Inflammatory macrophage (primary cell): ENCODE results near the gene CAV1.

Source experiments
- DNase-seq, 2 donors: peaks; one replicate each; pipeline ENCODE4 v3.0.0-alpha.2; 2020 to 2022

CAV1 gene

GRCh38 chr7:116505278-116505677, 19.6 kb upstream of the CAV1 start:
- no peak for DNase-seq

DNA sequence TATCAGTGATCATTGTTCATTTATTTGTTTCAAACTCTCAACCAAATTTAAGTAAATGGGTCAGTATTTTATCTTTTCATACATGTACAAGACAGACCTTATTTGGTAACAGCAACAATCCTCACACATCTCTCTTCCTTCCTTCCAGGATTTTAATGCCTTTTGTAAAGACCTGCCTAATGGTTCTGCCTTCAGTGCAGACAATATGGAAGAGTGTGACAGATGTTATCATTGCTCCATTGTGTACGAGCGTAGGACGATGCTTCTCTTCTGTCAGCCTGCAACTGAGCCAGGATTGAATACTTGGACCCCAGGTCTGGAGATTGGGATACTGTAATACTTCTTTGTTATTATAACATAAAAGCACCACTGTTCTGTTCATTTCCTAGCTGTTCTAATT, 19.0 kb upstream of the CAV1 start:
- DNase-seq: no peak

GRCh38 chr7:116509982-116510579, 14.8 kb upstream of the CAV1 start:
- DNase-seq: no peak

DNA sequence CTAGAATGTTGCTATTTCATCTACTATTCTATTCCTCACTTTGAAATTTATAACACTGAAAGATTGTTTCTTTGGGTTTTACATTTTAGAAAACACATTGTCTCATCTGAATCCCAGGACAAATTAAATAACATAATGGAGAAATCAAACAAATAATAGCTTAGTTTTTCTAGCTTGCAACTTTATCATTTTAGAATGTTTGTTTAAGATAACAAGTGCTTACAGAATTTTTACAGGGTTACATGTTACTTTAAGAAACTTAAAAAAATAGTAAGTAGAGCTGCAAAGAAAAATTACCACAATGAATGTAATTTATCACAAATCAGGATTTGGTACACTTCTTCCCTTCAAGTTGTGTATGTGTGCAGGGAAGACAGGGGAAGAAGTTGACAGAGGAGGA, 14.0 kb upstream of the CAV1 start:
- no peak for DNase-seq

GRCh38 chr7:116511552-116512519, 13.0 kb upstream of the CAV1 start:
- no peak for DNase-seq

DNA sequence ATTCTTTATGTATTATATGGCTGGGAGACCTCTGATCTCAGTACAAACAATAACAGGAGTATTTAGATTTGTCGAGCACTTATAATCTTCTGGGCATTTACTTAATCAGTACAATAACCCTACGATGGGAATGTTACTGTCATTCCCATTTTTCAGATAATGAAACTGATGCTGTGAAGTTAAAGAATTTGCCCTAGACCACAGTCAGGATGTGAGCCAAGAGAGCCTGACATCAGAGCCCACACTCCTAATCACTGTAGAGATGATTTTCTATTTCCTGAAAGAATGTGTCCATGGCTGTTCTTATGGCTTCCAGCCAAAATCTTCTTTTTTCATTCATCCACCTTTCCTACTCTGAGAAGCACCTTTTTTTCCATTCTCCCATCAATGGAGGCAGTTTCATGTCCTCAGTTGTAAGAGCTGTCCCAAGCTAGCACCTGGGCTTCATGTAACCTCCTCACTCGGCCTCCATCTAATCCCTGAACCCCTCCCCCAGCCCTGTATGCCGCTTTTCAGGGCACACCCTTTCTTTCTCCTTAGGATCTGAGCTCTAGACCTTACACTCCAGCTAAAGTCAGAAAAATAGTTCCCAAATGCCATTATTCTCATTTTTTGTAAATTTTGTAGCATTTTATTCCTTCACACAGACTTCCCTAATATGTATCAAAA, 12.2 kb upstream of the CAV1 start:
- DNase-seq: no peak

- DNase-seq: no peak
Observed at GRCh38 chr7:116515584-116515983, 9.3 kb upstream of the CAV1 start.

DNA sequence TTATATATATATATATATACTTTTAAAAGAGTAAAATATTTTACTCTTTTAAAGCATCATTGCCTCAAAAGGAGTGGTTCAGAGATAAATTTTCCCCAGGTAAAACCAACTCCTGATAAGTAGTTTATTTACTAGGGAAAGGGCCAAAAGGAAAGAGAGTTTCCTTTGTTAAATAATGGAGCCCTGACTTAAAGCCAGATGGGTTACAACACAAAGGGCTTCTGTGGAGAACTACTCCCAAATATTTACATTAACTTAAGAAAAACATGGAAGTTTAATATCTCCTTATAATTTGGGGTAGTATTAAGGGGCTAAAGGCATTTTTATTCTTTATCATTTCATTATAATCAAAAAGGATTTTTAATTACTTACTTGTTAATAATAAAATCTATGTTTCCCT, 8.5 kb upstream of the CAV1 start:
- DNase-seq: no peak

DNA sequence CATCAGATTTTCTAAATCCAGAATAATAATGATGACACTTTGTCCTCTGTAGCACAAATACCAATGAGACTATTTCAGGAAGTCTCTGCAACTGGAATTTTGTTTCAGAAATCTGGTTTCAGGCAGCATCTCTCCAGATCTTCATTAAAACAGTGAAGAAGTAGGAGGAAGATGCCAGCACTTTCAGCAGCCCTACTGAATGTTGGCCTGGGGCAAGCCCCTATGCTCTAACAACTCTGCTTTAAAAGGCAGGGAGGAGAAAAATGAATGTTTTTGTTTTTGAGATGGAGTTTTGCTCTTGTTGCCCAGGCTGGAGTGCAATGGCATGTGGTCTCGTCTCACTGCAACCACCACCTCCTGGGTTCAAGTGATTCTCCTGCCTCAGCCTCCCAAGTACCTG, 7.2 kb upstream of the CAV1 start:
- no peak for DNase-seq

DNA sequence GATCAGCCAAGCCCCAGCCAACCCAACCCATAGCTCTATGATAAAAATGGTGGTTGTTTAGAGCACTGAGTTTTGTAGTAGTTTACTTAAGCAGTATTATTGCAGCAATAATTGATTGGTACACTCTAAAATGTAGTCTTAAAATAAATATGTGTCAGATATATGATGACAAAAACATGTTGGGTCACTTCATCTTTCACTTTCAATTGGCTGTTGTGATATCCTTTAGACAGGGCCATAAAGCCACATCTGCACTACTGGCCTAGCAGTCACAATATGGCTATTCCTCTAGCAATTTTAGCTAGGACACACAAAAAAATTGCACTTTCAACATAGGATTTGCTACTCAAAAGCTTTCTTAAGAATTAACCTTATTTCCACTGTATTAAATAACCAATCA, 5.9 kb upstream of the CAV1 start:
- no peak for DNase-seq

DNA sequence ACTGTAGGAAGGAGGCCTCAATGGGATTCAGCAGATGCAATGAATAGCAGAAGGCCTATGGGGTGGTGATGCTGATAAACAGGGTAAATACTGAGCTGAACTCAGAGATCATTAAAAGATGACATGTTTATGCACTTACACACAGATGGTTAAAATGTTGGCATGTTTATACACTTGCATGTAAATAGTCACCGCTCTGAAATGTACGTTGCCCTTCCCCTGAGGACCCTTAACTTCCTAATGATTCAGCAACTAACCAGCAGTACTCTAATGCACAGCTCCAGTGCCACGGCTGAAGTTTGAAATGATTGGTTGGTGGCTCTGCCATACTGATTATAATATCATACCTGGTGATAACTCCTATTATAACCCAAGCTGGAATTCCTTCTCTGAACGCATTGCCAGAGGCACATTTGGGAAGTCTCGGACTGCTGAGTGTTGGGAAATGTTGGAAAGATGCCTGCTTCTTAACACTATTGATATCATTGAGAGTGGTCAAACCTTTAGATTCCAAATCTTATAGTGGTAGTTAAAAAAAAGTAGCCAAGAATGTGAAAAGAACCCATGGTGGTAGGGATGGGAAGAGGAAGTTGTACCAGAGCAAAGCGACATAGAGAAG, 3.7 kb upstream of the CAV1 start:
- no peak for DNase-seq

DNA sequence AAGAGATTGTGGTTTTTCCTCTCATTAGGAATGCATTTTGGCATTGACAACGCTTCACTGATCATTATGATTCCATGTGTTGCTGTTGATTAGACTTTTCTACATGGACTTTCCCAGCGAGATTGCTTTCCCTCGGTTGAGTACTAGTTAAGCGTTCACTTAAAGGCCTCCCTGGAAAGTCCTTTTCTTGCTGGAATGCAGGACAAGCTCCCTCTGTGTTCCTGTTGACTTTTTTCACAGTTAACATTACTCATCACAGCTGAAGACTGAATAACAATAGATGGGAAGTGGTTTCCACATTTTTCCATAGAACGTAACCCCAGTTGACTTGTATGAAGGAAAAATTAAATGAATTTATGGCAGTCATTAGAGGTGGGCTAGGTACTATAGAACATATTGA, 2.6 kb upstream of the CAV1 start:
- DNase-seq: no peak

- DNase-seq: no peak
Observed at GRCh38 chr7:116524221-116524608, 621 bp upstream of the CAV1 start.

DNA sequence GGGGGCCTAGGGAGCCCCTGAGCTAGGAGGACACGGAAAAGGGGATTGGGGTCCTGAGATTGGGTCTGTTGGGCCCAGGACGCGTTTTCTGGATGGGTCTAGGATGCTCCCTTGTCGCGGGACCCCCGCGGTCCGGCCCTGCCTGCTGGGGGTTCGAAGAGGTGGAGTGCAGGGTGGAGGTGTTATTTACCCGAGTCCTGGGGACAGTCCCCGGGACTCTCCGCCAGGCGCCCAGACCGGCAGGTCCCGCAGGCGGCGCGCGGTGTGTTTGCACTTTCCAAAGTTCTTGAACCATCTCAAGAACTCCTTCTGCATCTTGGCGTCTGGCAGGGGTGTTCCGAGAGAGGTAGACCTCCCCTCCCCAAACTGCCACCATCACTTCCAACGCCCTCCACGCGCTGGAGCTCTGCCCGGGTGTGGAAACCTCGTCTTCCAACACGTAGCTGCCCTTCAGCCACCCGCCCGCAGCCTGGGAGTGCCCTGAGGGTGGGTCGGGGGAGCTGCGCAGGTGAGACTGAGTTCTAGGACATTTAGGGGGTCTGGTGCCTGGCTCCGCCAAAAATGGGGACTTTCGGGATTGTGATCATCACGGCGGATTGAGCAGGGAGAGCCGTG, 569 bp downstream of the CAV1 start:
- no peak for DNase-seq

DNA sequence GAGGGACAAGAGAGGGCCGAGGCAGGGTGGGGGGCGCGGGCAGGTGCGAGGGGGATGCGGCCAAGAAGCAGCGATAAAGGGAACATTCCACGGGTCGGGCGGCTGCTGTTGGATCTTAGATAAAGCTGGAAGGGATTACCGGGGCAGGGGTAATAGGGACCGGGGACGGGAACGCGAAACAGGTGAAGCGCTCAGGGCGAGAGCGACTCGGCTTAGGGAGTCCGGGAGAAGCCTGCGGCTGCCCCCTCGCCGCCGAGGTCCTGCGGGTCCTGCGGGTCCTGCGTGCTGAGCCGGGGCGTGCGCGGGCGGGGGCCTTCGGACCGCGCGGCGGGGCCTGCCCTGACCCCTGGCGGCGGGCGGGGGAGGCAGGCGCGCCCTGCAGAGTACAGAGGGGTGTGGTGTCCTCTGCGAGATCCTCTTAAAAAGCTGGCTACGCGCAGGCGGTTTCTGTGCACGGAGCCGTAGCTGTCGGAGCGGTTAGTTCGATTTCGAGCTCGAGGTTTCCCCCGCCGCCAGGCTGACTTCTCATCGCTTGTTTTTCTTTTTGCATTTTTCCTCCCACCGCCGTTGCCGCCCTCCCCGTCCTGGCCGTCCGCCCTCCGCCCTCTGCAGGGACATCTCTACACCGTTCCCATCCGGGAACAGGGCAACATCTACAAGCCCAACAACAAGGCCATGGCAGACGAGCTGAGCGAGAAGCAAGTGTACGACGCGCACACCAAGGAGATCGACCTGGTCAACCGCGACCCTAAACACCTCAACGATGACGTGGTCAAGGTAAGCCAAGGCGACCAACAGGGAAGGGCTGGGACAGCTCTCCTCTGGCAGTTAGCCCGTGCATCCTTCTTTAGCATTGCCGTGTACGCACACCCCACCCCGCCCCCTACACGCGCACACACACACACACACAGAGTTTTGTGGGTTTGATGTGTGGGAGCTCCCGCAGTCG, 1.4 kb downstream of the CAV1 start:
- peak; percentile 53 to 68 for DNase-seq

GRCh38 chr7:116526897-116527296, 2.1 kb downstream of the CAV1 start:
- no peak for DNase-seq

- no peak for DNase-seq
Observed at GRCh38 chr7:116527521-116527920, 2.7 kb downstream of the CAV1 start.

DNA sequence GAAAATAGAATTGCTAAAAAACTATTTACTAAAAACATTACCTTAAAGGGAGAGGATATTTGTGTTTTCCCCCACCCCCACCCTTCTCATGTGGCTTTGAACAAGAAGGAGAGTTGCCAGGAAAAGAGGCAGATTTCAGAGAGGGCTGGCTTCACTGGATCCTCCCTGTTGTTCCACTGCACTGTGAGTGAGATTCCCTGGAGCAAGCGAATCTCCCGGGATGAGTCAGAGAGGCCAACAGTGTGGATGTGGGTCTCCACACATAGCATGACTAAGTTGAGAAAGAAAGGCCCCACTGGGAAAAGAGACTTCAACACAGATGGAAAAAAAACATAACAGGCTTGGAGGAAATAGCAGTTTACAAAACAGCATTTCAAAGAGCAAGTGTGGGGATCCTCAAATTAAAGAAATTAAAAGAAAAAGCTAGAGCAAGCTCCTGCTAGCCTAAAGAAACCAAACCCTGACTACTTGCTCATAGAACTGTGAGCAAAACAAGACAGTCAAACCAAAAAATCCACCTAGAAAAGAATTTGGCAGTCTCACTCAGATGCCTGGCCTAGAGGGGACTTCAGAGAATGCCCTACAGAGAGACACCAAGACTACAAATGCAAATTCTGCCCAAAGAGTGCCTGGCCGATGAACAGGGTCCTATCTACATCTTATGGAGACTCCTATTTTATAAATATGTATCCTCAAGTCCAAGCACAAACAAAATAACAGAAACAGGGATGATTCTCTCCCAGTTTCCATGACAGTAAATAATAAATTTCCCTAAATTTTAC, 3.4 kb downstream of the CAV1 start:
- DNase-seq: no peak

DNA sequence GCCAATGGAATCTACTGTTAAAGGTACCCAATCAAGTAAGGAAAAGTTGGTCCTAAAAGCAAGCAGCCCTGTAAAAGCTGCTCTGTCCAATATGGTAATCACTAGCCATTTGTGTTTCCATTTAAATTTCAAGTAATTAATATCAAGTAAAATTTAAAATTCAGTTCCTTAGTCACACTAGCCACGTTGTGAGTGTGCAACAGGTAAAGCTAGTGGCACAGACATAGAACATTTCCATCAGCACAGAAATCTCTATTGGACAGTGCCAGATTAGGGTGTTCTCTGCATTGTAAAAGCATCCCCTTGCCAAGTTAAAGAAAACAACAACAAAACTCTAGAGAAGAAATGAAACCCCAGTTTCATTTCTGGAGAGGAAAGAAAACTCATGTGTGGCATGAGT, 4.4 kb downstream of the CAV1 start:
- no peak for DNase-seq

GRCh38 chr7:116530107-116530820, 5.4 kb downstream of the CAV1 start:
- peak in 1 of 2 donors; percentile 33 for DNase-seq
